T-helper 17 cell (primary cell): ENCODE data around the gene ZNF697. TPM values are rescaled to one million over a fixed set of nuclear protein-coding genes. Genes with fewer than 3 reads are reported as not detected.

Experiments
- ATAC-seq: fragments of 150-1000 bp; cut with Tn5 transposase; 2 replicates; pipeline ENCODE4 v1.10.0; 2021; ENCODE audit warnings: mild to moderate bottlenecking, moderate library complexity
- DNase-seq, 3 donors: peaks; one replicate each; pipeline versions ENCODE4 v3.0.0 to v3.0.0-alpha.2; 2020 to 2021
- H3K9me3 ChIP-seq: one replicate; pipeline ENCODE4 v1.7.0; 2013; ENCODE audit warnings: low read length, mild to moderate bottlenecking; ENCODE audit not compliant: control insufficient read depth, poor library complexity, severe bottlenecking
- H3K27ac Mint-ChIP-seq: one replicate; pipeline ENCODE4 v1.8.0; 2022; ENCODE audit warnings: mild to moderate bottlenecking, moderate library complexity, mixed read lengths
- H3K27me3 Mint-ChIP-seq: one replicate; pipeline ENCODE4 v1.8.0; 2022; ENCODE audit warnings: mixed read lengths
- H3K36me3 Mint-ChIP-seq: one replicate; pipeline ENCODE4 v1.8.0; 2022; ENCODE audit warnings: low read depth, mixed read lengths
- H3K4me1 Mint-ChIP-seq: one replicate; pipeline ENCODE4 v1.8.0; 2022; ENCODE audit warnings: mild to moderate bottlenecking, mixed read lengths
- H3K4me3 Mint-ChIP-seq: one replicate; pipeline ENCODE4 v1.8.0; 2022; ENCODE audit warnings: mild to moderate bottlenecking, moderate library complexity, mixed read lengths
- total RNA-seq, 4 donors: library from RNA in 2 of 4; stranded (reverse) in 2 of 4; gene quantifications; one replicate each; pipeline ENCODE4 v1.2.3 and lab custom pipeline; 2022 to 2026

Gene ZNF697
- total RNA-seq, 2 donors from 2014 or later = 0.15 TPM; not detected in 1

GRCh38 chr1:119634016-119634415 is 14.1 kb downstream of the ZNF697 start:
- H3K27ac Mint-ChIP-seq = no peak overlapping the region
- peaks cover 48% of the 10 kb centered on the region for H3K27me3 Mint-ChIP-seq
- ATAC-seq (no peak), DNase-seq (no peak)
- H3K36me3 Mint-ChIP-seq = no peaks in the 10 kb centered on the region
- H3K9me3 ChIP-seq = no peaks in the 10 kb centered on the region
- no peaks in the 10 kb centered on the region for H3K4me1 Mint-ChIP-seq
- no peak overlapping the region for H3K4me3 Mint-ChIP-seq

- Mint-ChIP-seq H3K36me3 (no peaks in the 10 kb centered on the region), H3K4me3 (no peak overlapping the region), H3K27me3 (peaks cover 51% of the 10 kb centered on the region), H3K4me1 (no peaks in the 10 kb centered on the region), H3K27ac (no peak overlapping the region)
- DNase-seq (no peak), ATAC-seq (no peak)
- H3K9me3 ChIP-seq = no peaks in the 10 kb centered on the region
Observed at GRCh38 chr1:119633575-119633974, 14.5 kb downstream of the ZNF697 start.

- no peak for DNase-seq
Observed at GRCh38 chr1:119632841-119633240, 15.2 kb downstream of the ZNF697 start.

GRCh38 chr1:119632103-119632490 is 16.0 kb downstream of the ZNF697 start:
- H3K9me3 ChIP-seq = no peaks in the 10 kb centered on the region
- Mint-ChIP-seq H3K36me3 (no peaks in the 10 kb centered on the region), H3K4me3 (no peak overlapping the region), H3K27ac (no peak overlapping the region), H3K4me1 (no peaks in the 10 kb centered on the region), H3K27me3 (peaks cover 66% of the 10 kb centered on the region)
- DNase-seq (no peak), ATAC-seq (no peak)

More at GRCh38 chr1:119632841-119633240, 15.2 kb downstream of the ZNF697 start:
- no peaks in the 10 kb centered on the region for H3K9me3 ChIP-seq
- peaks cover 59% of the 10 kb centered on the region for H3K27me3 Mint-ChIP-seq
- ATAC-seq = no peak
- H3K36me3 Mint-ChIP-seq = no peaks in the 10 kb centered on the region
- H3K4me1 Mint-ChIP-seq = no peaks in the 10 kb centered on the region
- H3K4me3 Mint-ChIP-seq = no peak overlapping the region
- H3K27ac Mint-ChIP-seq = no peak overlapping the region

GRCh38 chr1:119631433-119632102 is 16.5 kb downstream of the ZNF697 start:
- DNase-seq = no peak
- Mint-ChIP-seq H3K4me1 (no peaks in the 10 kb centered on the region), H3K27me3 (peaks cover 70% of the 10 kb centered on the region), H3K27ac (no peak overlapping the region), H3K36me3 (no peaks in the 10 kb centered on the region), H3K4me3 (no peak overlapping the region)
- no peak for ATAC-seq
- no peaks in the 10 kb centered on the region for H3K9me3 ChIP-seq

GRCh38 chr1:119631086-119631432 is 17.0 kb downstream of the ZNF697 start:
- peaks cover 75% of the 10 kb centered on the region for H3K27me3 Mint-ChIP-seq
- no peaks in the 10 kb centered on the region for H3K36me3 Mint-ChIP-seq
- H3K27ac Mint-ChIP-seq = no peak overlapping the region

GRCh38 chr1:119626841-119627240 is 21.2 kb downstream of the ZNF697 start:
- H3K4me3 Mint-ChIP-seq = no peak overlapping the region
- H3K27me3 Mint-ChIP-seq = peaks cover 48% of the 10 kb centered on the region
- no peak overlapping the region for H3K27ac Mint-ChIP-seq
- H3K36me3 Mint-ChIP-seq = no peaks in the 10 kb centered on the region
- ATAC-seq (no peak), DNase-seq (no peak)
- H3K9me3 ChIP-seq = no peaks in the 10 kb centered on the region
- no peaks in the 10 kb centered on the region for H3K4me1 Mint-ChIP-seq

More at GRCh38 chr1:119631086-119631432, 17.0 kb downstream of the ZNF697 start:
- DNase-seq (no peak), ATAC-seq (no peak)
- Mint-ChIP-seq H3K4me1 (no peaks in the 10 kb centered on the region), H3K4me3 (no peak overlapping the region)
- H3K9me3 ChIP-seq = no peaks in the 10 kb centered on the region

- Mint-ChIP-seq H3K4me1 (no peaks in the 10 kb centered on the region), H3K36me3 (no peaks in the 10 kb centered on the region), H3K4me3 (no peak overlapping the region), H3K27ac (no peak overlapping the region), H3K27me3 (peaks cover 44% of the 10 kb centered on the region)
- H3K9me3 ChIP-seq = no peaks in the 10 kb centered on the region
- DNase-seq = no peak
- no peak for ATAC-seq
Observed at GRCh38 chr1:119626011-119626545, 22.0 kb downstream of the ZNF697 start.

GRCh38 chr1:119623678-119624077 is 24.4 kb downstream of the ZNF697 start:
- DNase-seq (no peak), ATAC-seq (no peak)
- Mint-ChIP-seq H3K27ac (no peak overlapping the region), H3K4me1 (no peaks in the 10 kb centered on the region), H3K4me3 (no peak overlapping the region), H3K27me3 (peaks cover 34% of the 10 kb centered on the region), H3K36me3 (no peaks in the 10 kb centered on the region)
- no peaks in the 10 kb centered on the region for H3K9me3 ChIP-seq

- H3K27ac Mint-ChIP-seq = no peak overlapping the region
- peaks cover 3% of the 10 kb centered on the region for H3K36me3 Mint-ChIP-seq
- ATAC-seq (no peak), DNase-seq (no peak)
- no peak overlapping the region for H3K4me3 Mint-ChIP-seq
- no peaks in the 10 kb centered on the region for H3K4me1 Mint-ChIP-seq
- H3K27me3 Mint-ChIP-seq = peaks cover 34% of the 10 kb centered on the region
- no peaks in the 10 kb centered on the region for H3K9me3 ChIP-seq
Observed at GRCh38 chr1:119623193-119623515, 24.9 kb downstream of the ZNF697 start.

GRCh38 chr1:119622311-119623192 is 25.5 kb downstream of the ZNF697 start:
- Mint-ChIP-seq H3K27me3 (peaks cover 33% of the 10 kb centered on the region), H3K36me3 (peaks cover 3% of the 10 kb centered on the region), H3K27ac (no peak overlapping the region), H3K4me1 (no peaks in the 10 kb centered on the region), H3K4me3 (no peak overlapping the region)
- no peaks in the 10 kb centered on the region for H3K9me3 ChIP-seq
- DNase-seq (no peak), ATAC-seq (no peak)

GRCh38 chr1:119621705-119622104 is 26.4 kb downstream of the ZNF697 start:
- H3K9me3 ChIP-seq = no peaks in the 10 kb centered on the region
- DNase-seq (no peak), ATAC-seq (no peak)
- H3K4me3 Mint-ChIP-seq = no peak overlapping the region
- no peaks in the 10 kb centered on the region for H3K4me1 Mint-ChIP-seq
- H3K27ac Mint-ChIP-seq = no peak overlapping the region
- peaks cover 3% of the 10 kb centered on the region for H3K36me3 Mint-ChIP-seq
- peaks cover 33% of the 10 kb centered on the region for H3K27me3 Mint-ChIP-seq

- H3K9me3 ChIP-seq = no peaks in the 10 kb centered on the region
- Mint-ChIP-seq H3K4me3 (no peak overlapping the region), H3K4me1 (no peaks in the 10 kb centered on the region), H3K27me3 (peaks cover 25% of the 10 kb centered on the region), H3K27ac (no peak overlapping the region), H3K36me3 (peaks cover 3% of the 10 kb centered on the region)
- no peak for ATAC-seq
- DNase-seq = no peak
Observed at GRCh38 chr1:119617751-119618691, 30.0 kb downstream of the ZNF697 start.
